Measurements from ENCODE around the gene EIF6. TPM values are rescaled to one million over a fixed set of nuclear protein-coding genes. Genes with fewer than 3 reads are reported as not detected.
A peak's percentile ranks its signal among the peaks of the same experiment; 100 is the strongest.

Gene EIF6
- polyA plus RNA-seq, 1 experiment: 133 TPM

DNA sequence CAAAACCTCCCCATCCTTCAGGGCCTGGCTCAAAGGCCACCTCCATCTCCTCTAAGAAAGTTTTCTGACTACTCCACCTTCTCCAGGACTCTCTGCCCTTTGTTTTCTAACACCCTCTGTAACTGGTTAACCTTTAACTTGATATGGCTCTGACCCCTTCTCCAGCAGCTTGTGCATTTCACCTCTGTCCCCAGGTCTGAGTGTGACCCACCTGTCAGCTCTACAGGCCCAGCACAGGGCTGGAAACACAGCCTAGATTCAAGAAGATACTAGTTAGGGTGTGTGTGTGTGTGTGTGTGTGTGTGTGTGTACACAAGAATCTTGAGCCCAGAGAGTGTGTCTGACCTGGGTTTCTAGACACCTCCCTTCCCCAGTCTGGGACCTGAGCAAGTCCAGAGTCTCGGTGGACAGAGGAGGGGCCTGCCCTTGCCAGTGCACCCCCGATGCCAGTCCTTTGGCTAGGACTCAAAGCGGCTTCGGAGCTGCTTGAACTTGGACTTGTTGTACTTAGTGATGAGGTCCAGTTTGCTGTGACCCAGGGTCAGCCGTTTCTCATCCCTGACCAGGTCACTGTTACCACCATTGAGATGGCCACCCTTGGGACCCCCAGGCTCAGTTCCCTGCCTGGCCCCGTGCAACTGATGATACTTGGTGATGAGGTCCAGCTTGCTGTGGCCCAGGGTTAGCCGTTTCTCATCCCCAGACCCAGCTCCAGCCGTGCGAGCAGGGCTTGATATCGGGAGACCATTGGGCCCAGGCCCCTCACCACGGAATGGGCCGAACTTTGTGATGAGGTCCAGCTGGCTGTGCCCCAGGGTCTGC is 1.7 kb upstream of the EIF6 start:
- DNase-seq (ENCODE audit: low read depth, low spot score): no peak
- ChIA-PET POLR2A (no interaction called here), CTCF (no interaction called here)
- Histone ChIP-seq H3K4me3 (ENCODE audit: low read depth, low read length) (no peak overlapping the region), H3K9me3 (ENCODE audit: control insufficient read depth, insufficient read depth, low read length) (peaks cover 5% of the 10 kb centered on the region; the same call in 1 of the 2 replicates), H3K27me3 (ENCODE audit: control insufficient read depth, insufficient read depth, low read length) (no peaks in the 10 kb centered on the region), H3K27ac (ENCODE audit: low read depth, low read length) (no peak overlapping the region)
- TF ChIP-seq, protein P1, sequence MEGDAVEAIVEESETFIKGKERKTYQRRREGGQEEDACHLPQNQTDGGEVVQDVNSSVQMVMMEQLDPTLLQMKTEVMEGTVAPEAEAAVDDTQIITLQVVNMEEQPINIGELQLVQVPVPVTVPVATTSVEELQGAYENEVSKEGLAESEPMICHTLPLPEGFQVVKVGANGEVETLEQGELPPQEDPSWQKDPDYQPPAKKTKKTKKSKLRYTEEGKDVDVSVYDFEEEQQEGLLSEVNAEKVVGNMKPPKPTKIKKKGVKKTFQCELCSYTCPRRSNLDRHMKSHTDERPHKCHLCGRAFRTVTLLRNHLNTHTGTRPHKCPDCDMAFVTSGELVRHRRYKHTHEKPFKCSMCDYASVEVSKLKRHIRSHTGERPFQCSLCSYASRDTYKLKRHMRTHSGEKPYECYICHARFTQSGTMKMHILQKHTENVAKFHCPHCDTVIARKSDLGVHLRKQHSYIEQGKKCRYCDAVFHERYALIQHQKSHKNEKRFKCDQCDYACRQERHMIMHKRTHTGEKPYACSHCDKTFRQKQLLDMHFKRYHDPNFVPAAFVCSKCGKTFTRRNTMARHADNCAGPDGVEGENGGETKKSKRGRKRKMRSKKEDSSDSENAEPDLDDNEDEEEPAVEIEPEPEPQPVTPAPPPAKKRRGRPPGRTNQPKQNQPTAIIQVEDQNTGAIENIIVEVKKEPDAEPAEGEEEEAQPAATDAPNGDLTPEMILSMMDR (IDR thresholded peaks at IDR 0.05; ENCODE audit: low read depth, low read length): no peak

DNA sequence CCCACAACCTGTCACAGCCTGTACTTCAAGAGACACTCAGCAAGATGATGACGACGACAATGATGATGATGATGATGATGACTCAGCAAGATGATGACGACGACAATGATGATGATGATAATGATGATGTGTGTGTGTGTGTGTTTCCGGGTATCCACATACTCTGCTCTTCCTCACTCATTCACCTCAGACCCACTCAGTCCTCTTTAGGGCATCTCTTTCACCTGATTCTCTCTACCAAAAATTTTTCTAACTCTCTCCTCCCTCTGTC is 1.2 kb upstream of the EIF6 start:
- ChIA-PET POLR2A (no interaction called here), CTCF (no interaction called here)
- DNase-seq (ENCODE audit: low read depth, low spot score): no peak
- Histone ChIP-seq H3K27ac (ENCODE audit: low read depth, low read length) (no peak overlapping the region), H3K4me3 (ENCODE audit: low read depth, low read length) (no peak overlapping the region), H3K9me3 (ENCODE audit: control insufficient read depth, insufficient read depth, low read length) (peaks cover 5% of the 10 kb centered on the region; the same call in 1 of the 2 replicates), H3K27me3 (ENCODE audit: control insufficient read depth, insufficient read depth, low read length) (no peaks in the 10 kb centered on the region)
- TF ChIP-seq, protein P1 (IDR thresholded peaks at IDR 0.05; ENCODE audit: low read depth, low read length): no peak

DNA sequence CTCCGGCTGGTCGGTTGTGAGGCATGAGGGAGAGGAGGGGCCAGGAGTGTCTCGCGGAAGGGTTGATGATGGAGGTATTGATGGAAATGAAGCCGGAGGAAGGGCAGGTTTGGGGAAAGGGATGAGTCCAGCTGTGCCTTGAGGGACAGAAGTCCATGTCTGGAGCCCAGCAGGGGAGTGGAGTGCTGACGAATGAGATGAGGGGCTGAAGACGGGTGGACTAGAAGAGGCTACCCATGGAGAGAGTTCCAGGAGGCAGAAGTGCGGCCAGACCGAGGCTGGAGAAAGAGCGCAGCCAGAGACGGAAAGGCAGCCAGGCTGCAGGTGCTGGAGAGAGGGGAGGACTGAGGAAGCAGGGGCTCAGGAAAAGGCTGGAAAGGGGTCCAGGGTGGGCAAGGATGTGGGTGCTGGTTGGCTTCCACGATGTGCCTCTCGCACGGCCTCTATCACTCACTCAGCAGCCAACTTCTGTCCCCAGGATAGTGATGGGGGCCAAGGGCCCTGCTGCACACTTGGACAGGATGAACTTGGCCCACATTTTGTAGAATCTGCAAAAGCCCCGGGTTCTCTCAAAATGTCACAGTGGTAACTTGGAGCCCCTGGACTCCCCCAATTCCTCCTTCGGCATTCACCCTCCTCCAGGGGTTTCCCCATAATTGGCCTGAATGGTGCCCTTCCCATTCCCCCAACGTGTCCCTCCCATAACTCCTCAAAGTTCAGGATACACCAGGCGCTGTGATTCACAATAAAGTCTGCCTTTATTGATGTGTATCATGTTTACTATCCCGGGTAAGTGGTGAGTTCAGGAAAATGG is 627 bp upstream of the EIF6 start:
- Histone ChIP-seq H3K4me3 (ENCODE audit: low read depth, low read length) (peak overlapping the region; percentile 95), H3K27ac (ENCODE audit: low read depth, low read length) (peak overlapping the region; percentile 75), H3K9me3 (ENCODE audit: control insufficient read depth, insufficient read depth, low read length) (peaks cover 5% of the 10 kb centered on the region; the same call in 1 of the 2 replicates), H3K27me3 (ENCODE audit: control insufficient read depth, insufficient read depth, low read length) (no peaks in the 10 kb centered on the region)
- TF ChIP-seq, protein P1 (IDR thresholded peaks at IDR 0.05; ENCODE audit: low read depth, low read length): no peak
- no peak for DNase-seq (ENCODE audit: low read depth, low spot score)
- POLR2A ChIA-PET: interaction anchor here (0.6 to 1.7 kb wide), 9 partner anchors 8 to 169 kb away, joined by 3 to 13 read pairs (median 5); partner anchors contain the start of genes EDEM2 and GDF5
- CTCF ChIA-PET: interaction anchor here (0.6 to 1.5 kb wide), 4 partner anchors 16 to 163 kb away, joined by 3 to 4 read pairs (median 4); no protein-coding TSS in a partner anchor

DNA sequence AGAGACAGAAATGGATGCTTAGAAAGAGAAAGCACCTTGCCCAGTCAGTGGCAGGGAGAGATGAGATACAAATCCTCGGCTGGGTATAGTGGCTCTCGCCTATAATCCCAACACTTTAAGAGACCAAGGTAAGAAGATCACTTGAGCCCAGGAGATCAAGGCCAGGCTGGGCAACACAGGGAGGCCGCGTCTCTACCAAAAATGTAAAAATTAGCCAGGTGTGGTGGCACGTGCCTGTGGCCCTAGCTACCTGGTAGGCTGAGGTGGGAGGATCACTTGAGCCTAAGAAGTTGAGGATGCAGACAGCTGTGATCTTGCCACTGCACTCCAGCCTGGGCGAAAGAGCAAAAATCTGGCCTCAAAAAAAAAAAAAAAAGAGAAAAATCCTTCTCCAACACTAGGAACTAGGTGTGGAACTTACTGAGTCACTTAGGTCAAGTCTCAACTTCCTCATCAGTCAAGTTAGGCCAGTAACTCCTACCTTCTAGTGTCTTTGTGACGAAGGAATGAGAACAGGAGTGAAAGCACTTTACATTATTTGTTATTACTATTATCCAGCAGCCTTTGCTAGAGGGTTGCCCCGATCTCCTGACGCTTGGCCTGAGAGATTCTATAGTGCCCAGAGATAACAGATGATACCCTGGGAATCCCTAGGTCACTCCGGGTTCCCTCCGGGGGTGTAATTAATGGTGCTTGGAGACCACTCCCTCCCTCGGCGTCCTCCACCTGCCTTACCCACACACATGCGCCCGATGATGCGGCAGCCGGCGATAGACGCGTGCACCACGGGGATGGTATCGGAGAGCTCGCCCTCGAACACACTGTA is 918 bp downstream of the EIF6 start:
- Histone ChIP-seq H3K27ac (ENCODE audit: low read depth, low read length) (peak overlapping the region; percentile 75), H3K9me3 (ENCODE audit: control insufficient read depth, insufficient read depth, low read length) (peaks cover 5% of the 10 kb centered on the region; the same call in 1 of the 2 replicates), H3K27me3 (ENCODE audit: control insufficient read depth, insufficient read depth, low read length) (no peaks in the 10 kb centered on the region), H3K4me3 (ENCODE audit: low read depth, low read length) (peak overlapping the region; percentile 95)
- DNase-seq (ENCODE audit: low read depth, low spot score): no peak
- TF ChIP-seq, protein P1 (IDR thresholded peaks at IDR 0.05; ENCODE audit: low read depth, low read length): no peak
- CTCF ChIA-PET: interaction anchor here (0.9 to 1.5 kb wide), 4 partner anchors 15 to 163 kb away, joined by 4 to 7 read pairs (median 4); no protein-coding TSS in a partner anchor
- POLR2A ChIA-PET: interaction anchor here (0.6 to 1.7 kb wide), 7 partner anchors 22 to 192 kb away, joined by 3 to 13 read pairs (median 7); partner anchors contain the start of gene GDF5
